Stimulated activated CD4-positive, alpha-beta T cell treated with anti-CD3 and anti-CD28 coated beads, Interleukin-1b, Interleukin-23, amount 100 ng/mL, for 48 hours (primary cell): ENCODE data around the gene C8B.

Experiments used
- DNase-seq: peaks from one replicate; pipeline ENCODE4 v3.0.0-alpha.2; 2020

The C8B gene

GRCh38 chr1:56970280-56970679, 4.5 kb upstream of the C8B start:
- DNase-seq = no peak

- no peak for DNase-seq
Measured at GRCh38 chr1:56968878-56969495, 3.2 kb upstream of the C8B start.

- DNase-seq = no peak
Measured at GRCh38 chr1:56967900-56968832, 2.4 kb upstream of the C8B start.

GRCh38 chr1:56967355-56967754, 1.5 kb upstream of the C8B start:
- no peak for DNase-seq

- DNase-seq = no peak
Measured at GRCh38 chr1:56966698-56966999, 834 bp upstream of the C8B start.

GRCh38 chr1:56965191-56965590, 624 bp downstream of the C8B start:
- DNase-seq = no peak

GRCh38 chr1:56964349-56965017, 1.3 kb downstream of the C8B start:
- DNase-seq = no peak

- DNase-seq = no peak
Measured at GRCh38 chr1:56963667-56964066, 2.1 kb downstream of the C8B start.

GRCh38 chr1:56961426-56961825, 4.4 kb downstream of the C8B start:
- DNase-seq = no peak

GRCh38 chr1:56958526-56958925, 7.3 kb downstream of the C8B start:
- DNase-seq = no peak

GRCh38 chr1:56957931-56958330, 7.9 kb downstream of the C8B start:
- no peak for DNase-seq

- DNase-seq = no peak
Measured at GRCh38 chr1:56954664-56955063, 11.2 kb downstream of the C8B start.

GRCh38 chr1:56953386-56953785, 12.4 kb downstream of the C8B start:
- no peak for DNase-seq

- no peak for DNase-seq
Measured at GRCh38 chr1:56952501-56952900, 13.3 kb downstream of the C8B start.

GRCh38 chr1:56948403-56949023, 17.3 kb downstream of the C8B start:
- DNase-seq = no peak

- DNase-seq = no peak
Measured at GRCh38 chr1:56940039-56940438, 25.8 kb downstream of the C8B start.

- no peak for DNase-seq
Measured at GRCh38 chr1:56939209-56939608, 26.6 kb downstream of the C8B start.

GRCh38 chr1:56938646-56939045, 27.2 kb downstream of the C8B start:
- DNase-seq = no peak

- DNase-seq = no peak
Measured at GRCh38 chr1:56934430-56935060, 31.3 kb downstream of the C8B start.

- DNase-seq = no peak
Measured at GRCh38 chr1:56933606-56934005, 32.2 kb downstream of the C8B start.

- no peak for DNase-seq
Measured at GRCh38 chr1:56933161-56933560, 32.7 kb downstream of the C8B start.

- DNase-seq = no peak
Measured at GRCh38 chr1:56931686-56932085, 34.1 kb downstream of the C8B start.

GRCh38 chr1:56931211-56931610, 34.6 kb downstream of the C8B start:
- DNase-seq = no peak
